Activated T-cell treated with anti-CD3 and anti-CD28 coated beads for 1 hour (primary cell): Measurements from ENCODE around the gene GSX1.
"Not testable (repeated sequence)": the region's sequence is repeated elsewhere in the genome, so short reads cannot be mapped to it uniquely, and the experiment has no call there.

Experiments
- DNase-seq: peaks from one replicate; pipeline ENCODE4 v3.0.0-alpha.2; 2020; ENCODE audit warnings: low read depth

Gene GSX1

DNA sequence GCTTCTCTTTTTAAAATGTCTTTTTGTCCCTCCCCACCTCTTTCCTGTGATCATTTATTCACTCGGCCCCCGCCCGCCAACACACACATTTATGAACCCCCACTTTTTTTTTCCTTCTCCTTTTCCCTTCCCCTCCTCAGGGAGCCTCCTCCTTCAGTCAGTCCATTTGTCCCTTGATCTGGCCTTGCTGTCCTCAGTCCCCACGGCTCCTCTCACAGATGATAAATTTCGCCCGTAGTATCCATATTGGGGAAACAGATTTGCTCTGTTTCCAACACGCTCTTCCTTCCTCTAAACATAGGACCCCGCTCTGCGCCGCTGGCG lies 2.0 kb downstream of the GSX1 start:
- DNase-seq: no peak

DNA sequence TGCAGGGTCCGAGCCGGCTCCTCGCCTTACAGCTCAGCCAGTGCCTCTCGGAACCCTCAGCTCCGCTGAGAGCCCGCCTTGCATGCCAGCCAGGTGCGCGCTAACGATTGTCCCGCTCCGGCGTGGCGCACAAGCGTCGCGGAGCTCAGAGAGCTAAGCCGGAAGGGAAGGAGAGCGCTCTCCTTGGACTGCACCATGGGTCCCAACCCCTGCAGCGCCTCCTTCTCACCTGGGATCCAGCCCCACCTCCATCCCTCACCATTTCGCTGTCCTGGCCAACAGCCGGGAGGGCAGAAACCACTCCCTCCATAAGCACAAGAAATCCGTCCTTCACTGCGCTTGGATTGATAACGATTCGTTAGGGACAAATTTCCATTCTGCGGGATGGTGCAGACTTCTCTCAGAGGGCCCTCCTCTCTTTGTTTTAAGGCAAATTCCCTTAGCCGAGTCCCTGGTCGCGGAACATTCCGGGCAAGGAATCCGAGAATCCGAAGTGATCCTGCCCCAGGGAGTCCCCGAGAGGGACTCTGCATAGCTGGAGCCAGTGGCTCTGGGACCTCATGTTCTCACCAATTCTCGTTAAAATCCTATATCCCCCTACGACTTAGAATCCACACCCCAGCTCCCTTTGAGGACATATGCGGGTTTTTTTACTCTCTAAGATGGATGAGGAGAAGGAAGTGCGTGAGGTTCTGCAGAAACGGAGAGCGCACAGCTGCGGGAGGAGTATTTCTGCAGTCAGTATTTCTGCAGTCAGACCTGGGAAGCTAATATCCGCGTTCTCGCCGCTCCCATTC lies 2.8 kb downstream of the GSX1 start:
- no peak for DNase-seq

DNA sequence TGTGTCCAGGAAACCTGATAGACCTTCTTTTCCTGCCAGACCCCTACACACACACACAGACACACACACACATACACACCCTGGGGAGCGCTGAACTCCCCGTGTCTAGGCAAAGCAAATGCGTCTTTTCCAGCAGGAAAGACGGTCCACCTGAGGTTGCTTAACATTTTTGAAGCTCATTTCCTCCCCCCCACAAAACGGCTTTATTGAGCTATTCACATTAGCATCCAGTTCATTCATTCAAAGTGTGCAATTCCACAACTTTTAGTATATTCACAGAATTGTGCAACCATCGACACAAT lies 3.4 kb downstream of the GSX1 start:
- no peak for DNase-seq

DNA sequence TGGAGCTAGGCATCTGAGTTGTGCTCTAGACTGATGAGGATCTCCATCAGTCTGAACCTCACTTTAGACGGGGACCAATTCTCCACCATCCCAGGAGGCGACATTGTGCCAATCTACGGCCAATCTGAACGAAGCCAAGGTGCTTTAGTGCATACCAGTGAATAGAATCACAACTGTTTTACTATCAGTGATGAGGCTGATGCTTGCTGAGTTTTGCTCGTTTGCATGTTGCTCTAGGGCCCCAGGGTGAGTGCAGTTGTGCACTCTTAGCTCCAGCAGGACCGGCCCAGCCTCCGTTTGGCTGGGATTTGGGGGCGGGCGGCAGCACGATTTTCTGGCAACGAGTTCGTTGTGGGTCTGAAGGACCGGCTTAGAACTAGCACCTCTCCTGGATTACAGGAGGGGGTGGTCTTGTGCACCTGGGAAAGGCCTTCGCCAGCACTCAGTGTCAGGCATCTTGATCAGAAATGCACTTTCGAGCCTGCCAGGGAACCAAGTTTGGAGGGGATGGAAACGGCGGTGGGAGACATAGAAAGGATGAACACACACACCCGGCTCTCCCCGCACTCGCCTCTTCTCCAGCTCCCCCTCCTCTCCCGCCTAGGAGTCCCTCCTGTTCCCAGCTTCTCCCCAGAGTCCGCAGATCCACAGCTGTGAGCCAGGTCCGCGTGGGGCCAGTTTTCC lies 4.4 kb downstream of the GSX1 start:
- no peak for DNase-seq

- DNase-seq: no peak
Observed at GRCh38 chr13:27797228-27797624, 4.9 kb downstream of the GSX1 start.

DNA sequence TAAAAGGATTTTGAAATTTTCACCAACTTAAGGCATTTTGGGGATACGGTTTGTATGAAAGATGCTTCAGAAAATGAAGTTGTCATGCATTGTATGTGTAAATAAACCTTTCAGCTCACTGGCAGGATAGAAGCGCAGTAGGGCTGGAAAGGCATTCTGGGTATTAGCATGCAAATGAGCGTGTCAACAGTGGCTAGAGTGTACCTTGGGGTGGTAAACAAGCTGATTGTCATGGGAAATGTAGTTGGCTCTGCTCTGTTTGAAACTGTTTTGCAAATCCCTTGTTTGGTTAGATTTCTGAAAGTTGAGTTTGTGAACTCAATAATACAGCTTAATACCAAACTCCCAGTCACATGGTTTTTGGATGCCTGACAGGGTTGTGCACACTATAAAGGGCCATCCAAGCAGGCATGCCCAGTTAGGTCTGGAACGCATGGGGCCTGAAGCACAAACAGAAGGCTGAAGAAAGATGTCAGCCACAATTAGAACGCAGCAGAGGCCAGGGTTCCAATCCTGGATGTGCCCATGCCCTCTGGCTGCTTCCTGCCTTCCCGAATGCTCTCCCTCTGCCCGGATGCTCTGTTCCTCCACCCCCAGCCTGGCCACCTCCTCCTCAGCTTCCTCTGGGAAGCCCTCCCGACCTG lies 14.6 kb downstream of the GSX1 start:
- DNase-seq: no peak

GRCh38 chr13:27808851-27809550 lies 16.7 kb downstream of the GSX1 start:
- no peak for DNase-seq

DNA sequence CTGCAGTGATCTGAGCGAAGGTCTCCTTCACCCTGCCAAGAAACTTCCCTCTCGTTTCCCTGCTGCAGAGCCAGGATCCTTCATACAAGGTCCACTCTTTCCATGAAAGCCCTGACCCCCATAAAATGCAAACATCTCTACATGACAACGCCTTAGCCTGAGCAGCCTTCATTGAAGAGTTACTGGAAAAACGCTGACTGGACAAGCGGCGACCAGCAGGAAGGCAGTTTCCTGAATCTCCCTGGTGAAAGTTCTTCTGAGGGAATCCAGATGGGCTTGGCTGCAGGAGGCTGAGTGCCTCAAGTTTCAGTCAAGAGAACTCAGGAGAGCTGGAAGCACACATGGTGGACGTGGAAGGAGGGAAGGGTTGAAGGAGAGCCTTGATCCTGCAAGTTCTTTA lies 17.7 kb downstream of the GSX1 start:
- no peak for DNase-seq

- DNase-seq: no peak
Observed at GRCh38 chr13:27810461-27810860, 18.2 kb downstream of the GSX1 start.

DNA sequence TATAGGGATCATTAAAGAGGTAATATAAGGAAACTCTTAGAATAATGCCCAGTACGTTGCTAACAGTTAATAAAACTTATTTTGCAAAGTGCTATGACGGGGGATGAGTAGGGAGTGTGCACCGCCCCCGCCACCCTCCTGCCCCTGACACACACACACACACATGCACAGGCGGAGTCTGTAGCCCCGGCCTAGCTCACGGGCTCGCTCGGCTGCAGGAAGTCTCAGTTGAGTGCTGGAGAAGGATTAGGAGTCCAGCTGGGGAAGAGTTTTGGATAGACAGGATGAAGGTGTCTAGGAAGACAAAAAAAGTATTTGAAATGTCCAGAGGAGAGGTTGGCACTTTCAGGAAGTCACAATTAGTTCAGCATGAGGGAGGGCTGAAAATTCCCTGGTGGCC lies 21.5 kb downstream of the GSX1 start:
- no peak for DNase-seq

DNA sequence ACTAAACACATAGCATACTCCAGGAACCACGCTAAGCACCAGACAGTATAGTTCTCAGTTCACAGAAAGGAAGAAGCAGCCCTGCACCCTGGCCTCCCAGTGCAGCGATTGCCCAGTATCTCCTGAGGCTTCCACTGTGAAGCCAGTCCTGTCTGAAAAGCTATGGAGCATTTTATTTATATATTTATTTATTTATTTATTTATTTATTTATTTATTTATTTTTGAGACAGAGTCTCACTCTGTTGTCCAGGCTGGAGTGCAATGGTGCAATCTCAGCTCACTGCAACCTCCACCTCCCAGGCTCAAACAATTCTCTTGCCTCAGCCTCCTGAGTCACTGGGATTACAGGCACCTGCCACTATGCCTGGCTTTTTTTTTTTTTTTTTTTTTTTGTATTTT lies 25.5 kb downstream of the GSX1 start:
- not testable (repeated sequence) for DNase-seq

DNA sequence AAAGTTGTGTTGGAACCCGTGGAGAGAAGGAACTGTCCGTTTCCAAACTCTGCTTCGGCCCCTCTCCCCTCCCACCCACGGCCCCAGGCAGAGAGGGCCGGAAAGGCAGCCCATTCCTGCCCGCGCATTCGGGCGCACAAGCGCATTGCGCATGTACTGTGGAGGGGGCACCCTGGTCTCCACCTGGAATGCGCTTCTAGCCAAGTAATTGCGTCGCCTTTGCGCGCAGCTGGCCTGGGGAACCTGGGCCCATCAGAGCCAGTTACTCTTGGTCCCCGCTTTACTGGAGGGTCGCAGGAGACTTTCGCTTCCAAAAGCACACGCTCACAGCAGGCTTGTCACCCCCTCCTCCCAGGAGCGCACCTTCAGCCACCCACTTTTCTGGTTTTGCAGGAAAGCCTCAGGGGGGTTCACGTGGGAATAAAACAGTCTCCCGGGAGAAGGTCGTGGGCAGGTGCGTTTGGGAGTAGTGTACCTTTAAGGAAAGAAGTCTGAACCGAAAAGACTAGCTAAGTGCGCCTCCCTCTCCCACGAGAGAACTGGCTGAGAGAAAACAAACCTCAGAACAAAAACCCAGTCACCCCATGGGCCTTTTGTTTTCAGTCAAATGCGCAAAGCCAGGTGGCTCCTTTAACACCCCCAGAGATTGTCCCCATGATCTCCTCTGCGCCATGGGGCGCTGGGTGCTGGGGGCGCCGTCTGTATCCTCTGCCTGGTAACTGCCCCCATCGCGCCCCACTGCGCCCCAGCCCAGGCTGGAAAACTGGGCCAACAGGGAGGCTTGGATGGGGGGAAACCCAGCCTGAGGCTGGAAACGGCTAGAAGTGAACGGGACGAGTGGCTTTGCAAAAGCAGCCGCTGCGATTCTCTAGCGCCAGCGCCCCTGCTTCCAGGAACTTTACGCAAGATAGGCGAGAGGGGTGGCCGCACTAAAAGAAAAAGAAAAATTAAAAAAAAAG lies 28.5 kb downstream of the GSX1 start:
- DNase-seq: no peak

- no peak for DNase-seq
Observed at GRCh38 chr13:27821566-27821965, 29.3 kb downstream of the GSX1 start.

GRCh38 chr13:27822258-27822872 lies 30.1 kb downstream of the GSX1 start:
- no peak for DNase-seq

DNA sequence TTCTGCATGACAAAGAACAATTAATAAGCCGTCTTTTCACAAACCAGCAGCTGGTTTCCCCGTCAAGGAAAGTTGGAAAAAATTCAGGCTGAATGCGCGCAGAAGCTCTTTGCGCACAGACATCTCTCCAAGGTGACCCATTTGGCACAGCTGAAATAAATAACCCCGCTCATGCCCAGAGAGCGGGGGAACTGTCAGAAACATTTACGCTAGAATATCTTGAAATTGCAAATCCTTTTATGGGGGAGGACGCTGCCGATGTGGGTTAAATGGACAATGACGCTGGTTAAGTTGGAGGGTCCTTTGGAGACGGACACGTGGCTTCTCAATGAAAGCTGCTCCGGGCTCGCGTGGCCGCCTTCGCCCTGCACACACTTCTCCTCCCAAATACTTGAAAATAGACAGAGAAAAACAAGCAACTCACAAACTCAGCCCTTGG lies 30.6 kb downstream of the GSX1 start:
- DNase-seq: no peak

DNA sequence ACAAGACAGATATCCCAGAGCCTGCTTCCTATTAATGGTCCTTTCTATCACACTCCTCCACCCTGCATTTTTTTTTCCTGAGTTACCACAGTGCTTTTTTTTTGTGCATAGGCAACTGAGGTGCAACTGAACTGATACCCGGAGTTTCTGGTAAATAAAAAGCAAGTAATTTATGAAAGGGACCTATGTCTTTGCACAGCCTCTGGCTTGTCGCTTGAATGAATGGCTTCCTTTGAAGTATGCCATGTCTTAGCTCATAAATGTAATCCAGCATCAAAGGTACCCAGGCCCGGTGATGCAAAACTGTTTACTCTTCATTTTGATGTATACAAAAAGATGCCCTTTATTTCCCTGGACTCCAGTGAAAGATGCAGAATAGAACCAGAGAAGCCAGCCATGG lies 31.8 kb downstream of the GSX1 start:
- no peak for DNase-seq

GRCh38 chr13:27825072-27825471 lies 32.8 kb downstream of the GSX1 start:
- no peak for DNase-seq

GRCh38 chr13:27826379-27827353 lies 34.4 kb downstream of the GSX1 start:
- peak; percentile 59 for DNase-seq

DNA sequence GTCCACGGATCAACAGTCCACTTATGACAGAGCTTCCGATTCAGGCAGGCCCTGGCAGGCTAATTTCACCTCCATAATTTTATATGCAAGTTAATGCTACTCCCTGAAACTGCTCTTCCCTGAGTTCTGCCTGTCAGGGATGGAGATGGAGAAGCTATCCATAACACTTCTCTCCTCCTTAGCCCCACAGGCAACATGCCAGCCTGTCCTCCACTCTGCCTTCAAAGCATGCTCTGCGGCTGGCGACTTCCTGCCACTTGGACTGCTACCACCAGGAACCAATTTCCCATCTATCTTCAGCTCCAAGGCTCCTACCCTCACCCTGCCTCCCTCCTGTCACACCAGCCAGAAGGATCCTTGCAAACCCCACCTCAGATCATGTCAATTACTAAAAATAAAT lies 35.4 kb downstream of the GSX1 start:
- DNase-seq: no peak

DNA sequence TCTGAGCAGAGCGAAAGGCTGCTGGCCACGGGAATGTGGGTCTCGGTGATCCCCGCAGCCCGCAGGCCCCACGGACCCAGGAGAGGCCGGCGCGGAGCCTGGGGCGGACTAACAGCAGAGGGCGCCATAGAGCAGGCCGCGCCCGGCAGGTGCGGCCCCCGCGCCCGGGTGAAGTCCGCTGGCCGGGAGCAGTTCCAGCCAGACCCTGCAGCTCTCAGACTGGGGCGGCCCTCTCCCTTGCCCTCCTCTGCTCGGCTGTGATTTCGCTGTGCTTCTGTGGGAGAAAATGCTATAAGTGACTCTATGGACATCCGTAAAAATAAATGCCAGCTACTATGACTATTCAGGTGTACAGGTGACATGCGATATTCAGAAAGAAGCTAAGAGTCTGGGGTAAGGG lies 37.7 kb downstream of the GSX1 start:
- DNase-seq: peak; percentile 53
